ENCODE measurements around the gene ALLC.
"Not testable (repeated sequence)": the region's sequence is repeated elsewhere in the genome, so short reads cannot be mapped to it uniquely, and the experiment has no call there.

The ALLC gene

GRCh38 chr2:3657881-3658280 lies at the start of gene ALLC:
Gene ALLC (plus strand): TSS chr2:3658200. CDS start chr2:3671158, 12,958 bp downstream.
- no peak for DNase-seq (ENCODE audit: low read depth)

DNA sequence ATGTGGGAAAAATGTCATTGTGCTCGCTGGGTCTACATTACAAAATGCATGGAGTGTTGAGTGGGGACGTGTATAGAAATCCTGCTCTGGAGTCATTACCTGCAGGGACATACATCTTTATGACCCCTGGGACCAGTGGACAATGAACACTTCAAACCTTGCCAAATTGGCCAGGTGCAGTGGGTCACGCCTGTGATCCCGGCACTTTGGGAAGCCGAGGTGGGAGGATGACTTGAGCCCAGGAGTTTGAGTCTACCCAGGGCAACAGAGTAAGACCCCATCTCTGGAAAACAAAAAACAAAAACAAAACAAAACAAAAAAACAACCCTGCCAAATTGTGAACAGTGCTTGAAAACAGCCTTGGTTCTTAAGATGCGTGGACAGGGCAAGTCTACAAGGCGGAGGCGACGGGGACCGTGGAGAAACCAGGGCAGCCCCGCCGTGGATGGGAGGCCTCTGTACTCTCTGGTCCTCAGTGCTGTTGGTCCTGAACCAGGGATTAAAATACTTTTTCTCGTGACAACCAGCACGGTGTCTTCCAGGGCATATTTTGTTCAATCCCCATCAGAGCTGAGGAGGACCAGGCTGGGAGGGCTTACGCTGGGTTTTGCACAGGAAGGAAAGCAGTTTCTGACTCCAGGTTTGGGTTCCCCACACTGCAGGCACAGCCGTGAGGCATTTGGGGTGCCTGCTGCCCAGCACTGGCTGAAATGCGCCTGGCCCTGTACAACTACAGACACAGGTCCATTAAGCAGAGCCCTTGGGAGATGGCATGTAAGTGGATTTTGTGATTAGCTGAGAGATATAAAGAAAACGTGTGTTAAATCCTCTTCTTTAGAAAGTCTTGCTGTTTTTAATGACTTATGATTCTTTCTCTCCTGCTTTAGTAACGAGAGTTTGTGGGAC lies 49.4 kb upstream of the ALLC start:
- no peak for DNase-seq (ENCODE audit: low read depth)

DNA sequence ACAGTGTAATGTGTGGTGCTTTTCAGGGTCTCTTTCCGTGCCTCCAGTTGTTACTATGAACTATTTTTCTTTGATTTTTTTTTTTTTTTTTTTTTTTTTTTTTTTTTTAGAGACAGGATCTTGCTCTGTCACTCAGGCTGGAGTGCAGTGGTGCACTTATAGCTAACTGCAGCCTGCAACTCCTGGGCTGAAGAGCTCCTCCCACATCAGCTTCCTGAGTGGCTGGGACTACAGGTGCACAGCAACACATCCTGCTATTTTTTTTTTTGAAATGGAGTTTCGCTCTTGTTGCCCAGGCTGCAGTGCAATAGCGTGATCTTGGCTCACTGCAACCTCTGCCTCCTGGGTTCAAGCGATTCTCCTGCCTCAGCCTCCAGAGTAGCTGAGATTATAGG lies 48.7 kb upstream of the ALLC start:
- DNase-seq (ENCODE audit: low read depth) = not testable (repeated sequence)

DNA sequence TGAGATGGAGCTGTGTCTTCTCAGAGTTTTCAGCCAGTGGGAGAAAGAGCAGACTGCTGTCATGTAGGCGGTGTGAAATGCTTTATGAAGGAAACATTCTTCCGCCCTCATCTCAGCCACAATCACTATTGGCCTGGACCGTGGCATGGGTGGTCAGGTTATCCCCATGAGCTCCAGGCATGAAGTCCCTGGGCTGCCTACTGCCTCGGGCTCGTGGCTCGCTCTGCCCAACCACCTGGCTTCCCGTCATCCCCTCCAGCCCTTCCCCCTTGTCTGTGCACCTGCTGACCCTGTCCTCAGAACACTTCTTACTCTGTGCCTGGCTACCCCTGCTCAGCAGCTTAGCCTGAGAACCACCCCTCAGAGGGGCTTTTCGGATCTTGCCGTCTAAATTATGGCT lies 47.6 kb upstream of the ALLC start:
- DNase-seq (ENCODE audit: low read depth) = no peak

DNA sequence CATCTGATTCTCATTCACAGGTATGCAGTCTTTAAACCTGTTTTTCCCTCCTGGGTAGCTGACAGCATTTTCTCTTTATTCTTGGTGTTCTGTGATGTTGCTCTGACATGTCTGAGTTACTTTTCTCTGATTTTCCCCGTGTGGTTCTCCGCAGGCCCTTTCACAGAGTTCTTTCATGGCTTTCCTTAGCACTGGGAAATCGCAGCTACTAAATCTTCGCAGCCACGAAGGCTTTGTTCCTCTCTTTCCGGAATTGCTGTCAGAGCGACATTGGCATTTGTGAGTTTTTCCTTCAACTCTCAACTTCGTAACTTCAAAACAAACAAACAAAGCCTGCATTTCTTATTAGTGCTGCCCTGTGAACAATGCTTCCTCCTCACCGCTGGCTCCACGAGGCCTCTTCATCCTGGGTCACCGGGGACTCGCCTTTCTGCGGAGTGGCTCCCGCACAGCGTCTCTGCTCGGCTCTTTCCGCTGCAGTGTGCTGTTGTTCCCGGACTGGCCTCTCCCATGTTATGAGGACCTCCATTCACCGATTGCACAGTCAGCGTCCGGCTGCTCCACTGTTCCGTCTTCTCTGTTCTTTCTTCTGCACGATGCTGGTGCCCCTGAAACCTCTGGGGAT lies 47.0 kb upstream of the ALLC start:
- DNase-seq (ENCODE audit: low read depth) = no peak

- no peak for DNase-seq (ENCODE audit: low read depth)
Measured at GRCh38 chr2:3611589-3611988, 46.4 kb upstream of the ALLC start.

- no peak for DNase-seq (ENCODE audit: low read depth)
Measured at GRCh38 chr2:3612639-3613523, 45.1 kb upstream of the ALLC start.

- DNase-seq (ENCODE audit: low read depth) = no peak
Measured at GRCh38 chr2:3613524-3613905, 44.5 kb upstream of the ALLC start.

- DNase-seq (ENCODE audit: low read depth) = not testable (repeated sequence)
Measured at GRCh38 chr2:3614743-3615142, 43.3 kb upstream of the ALLC start.

- not testable (repeated sequence) for DNase-seq (ENCODE audit: low read depth)
Measured at GRCh38 chr2:3615541-3616200, 42.3 kb upstream of the ALLC start.

DNA sequence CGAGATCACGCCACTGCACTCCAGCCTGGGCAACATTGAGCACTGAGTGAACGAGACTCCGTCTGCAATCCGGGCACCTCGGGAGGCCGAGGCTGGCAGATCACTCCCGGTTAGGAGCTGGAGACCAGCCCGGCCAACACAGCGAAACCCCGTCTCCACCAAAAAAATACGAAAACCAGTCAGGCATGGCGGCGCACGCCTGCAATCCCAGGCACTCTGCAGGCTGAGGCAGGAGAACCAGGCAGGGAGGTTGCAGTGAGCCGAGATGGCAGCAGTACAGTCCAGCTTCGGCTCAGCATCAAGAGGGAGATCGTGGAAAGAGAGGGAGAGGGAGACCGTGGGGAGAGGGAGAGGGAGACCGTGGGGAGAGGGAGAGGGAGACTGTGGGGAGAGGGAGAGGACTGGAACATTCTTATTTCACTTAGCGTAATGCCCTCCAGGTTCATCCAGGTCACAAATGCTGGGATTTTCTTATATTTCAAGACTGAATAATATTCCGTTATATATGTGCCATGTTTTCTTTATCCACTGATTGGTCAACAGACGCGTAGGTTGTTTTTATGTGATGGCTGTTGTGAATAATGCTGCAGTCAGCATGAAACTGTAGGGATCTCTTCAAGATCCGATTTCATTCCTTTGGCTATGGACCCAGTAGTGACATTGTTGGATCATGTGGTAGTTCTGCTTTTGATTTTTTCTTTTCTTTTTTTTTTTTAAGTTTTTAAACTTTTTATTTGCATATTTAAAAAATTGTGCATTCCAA lies 41.4 kb upstream of the ALLC start:
- not testable (repeated sequence) for DNase-seq (ENCODE audit: low read depth)

DNA sequence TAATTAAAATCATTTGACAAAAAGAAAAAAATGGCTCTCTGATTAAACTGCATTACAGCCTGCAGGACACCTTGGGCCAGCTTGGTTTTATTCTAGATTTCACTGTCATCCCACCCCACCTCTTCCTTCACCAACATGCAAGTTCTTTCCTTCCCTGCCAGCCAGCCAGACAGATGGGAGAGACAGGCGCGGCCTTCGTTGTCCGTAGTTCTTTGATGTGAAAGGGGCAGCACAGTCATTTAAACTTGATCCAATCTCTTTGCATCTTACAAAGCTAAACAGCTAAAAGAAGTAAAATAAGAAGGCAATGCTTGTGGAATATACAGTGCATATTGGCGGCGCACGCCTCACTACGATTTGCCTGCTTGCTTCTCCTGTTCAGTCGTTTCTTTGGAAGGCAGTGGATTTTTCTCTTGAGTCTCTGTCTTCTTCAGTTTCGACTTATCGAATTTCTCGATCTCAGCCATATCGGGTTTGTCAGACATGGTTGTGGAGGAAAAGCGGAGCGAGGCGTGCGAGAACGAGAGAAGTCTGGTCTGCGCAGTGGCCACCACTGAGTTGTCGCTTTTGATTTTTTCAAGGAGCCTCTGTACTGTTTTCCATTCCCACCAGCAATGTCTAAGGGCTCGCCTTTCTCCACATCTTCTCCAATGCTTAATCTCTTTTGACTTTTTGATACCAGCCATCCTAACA lies 40.7 kb upstream of the ALLC start:
- DNase-seq (ENCODE audit: low read depth) = no peak

DNA sequence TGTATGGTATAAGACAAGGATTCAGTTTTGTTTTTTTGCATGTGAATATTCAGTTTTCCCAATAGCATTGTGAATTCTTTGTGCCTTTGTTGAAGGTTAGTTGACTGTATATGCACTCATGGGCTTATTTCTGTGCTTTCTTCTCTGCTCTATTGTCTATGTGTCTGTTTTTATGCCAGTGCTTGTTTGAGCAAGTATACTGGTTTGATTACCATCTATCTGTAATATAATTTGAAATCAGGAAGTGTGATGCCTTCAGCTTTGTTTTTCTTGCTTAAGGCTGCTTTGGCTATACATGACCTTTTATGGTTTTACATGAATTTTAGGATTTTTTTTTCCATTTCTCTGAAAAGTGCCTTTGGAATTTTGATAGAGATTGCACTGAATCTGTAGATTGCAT lies 39.6 kb upstream of the ALLC start:
- DNase-seq (ENCODE audit: low read depth) = no peak

- no peak for DNase-seq (ENCODE audit: low read depth)
Measured at GRCh38 chr2:3619033-3619432, 39.0 kb upstream of the ALLC start.

GRCh38 chr2:3619661-3620060 lies 38.3 kb upstream of the ALLC start:
- DNase-seq (ENCODE audit: low read depth) = not testable (repeated sequence)

DNA sequence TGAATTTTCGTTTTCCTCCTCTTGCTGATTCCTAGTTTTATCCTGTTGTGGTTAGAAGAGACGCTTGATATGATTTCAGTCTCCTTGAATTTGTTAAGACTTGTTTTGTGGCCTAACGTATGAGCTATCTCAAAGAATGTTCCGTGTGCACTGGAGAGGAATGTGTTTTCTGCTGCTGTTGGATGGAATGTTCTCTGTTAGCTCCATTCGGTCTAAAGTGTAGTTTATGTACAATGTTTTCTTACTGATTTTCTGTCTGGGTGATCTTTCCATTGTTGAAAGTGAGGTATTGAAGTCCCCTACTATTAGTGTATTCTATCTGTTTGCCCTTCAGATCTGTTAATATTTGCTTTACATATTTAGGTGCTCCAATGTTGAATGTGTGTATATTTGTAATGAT lies 37.2 kb upstream of the ALLC start:
- no peak for DNase-seq (ENCODE audit: low read depth)

DNA sequence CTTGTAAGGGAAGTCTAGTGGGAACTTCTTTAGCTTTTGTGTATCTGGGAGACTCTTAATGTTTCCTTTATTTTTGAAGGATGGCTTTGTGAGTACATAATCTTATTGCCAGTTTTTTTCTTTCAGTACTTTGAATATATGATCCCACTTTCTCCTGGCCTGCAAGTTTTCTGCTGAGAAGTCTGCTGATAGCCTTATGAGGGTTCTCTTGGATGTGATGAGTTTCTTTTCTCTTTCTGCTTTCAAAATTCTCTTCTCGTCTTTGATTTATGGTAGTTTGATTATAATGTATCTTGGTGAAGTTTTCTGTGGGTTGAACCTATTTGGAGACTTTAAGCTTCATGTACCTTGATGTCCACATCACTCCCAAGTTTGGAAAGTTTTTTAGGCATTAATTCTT lies 35.0 kb upstream of the ALLC start:
- no peak for DNase-seq (ENCODE audit: low read depth)

GRCh38 chr2:3624059-3624794 lies 33.8 kb upstream of the ALLC start:
- no peak for DNase-seq (ENCODE audit: low read depth)

DNA sequence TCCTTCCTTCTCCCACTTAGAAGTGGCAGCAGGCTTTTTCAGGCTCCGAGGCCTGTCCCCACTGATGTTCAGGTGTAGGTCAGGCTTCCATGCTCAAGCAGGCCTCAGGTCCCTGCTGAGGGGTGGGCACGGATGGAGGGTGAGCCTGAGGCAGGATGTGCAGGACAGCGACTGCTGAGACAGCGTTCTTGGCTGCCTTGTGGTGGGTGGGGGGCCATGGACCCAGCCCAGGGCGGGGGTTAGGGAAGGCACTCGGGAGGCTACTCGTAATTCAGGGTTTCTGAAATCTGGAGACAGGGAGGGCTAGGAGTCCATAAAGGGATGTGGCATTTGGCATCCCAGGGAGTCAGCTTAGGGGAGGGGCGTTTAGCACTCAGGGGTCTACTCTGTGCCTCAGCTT lies 32.8 kb upstream of the ALLC start:
- DNase-seq (ENCODE audit: low read depth) = no peak

Data from EH (cell line).